Endothelial cell of umbilical vein (primary cell): Measurements from ENCODE around the gene ABR. TPM values are rescaled to one million over a fixed set of nuclear protein-coding genes. Genes with fewer than 3 reads are reported as not detected.

Experiments
- BruUV-seq: library from RNA; stranded (reverse); fragments of 400-500 nt; replicated peaks from 2 replicates; lab custom pipeline; 2021; lab: Mats Ljungman, UMichigan
- CTCF ChIA-PET: fragments of 300-600, 350-600 bp; sonication (Branson Sonifier 250); formaldehyde crosslinking; loops from one replicate; lab custom pipeline; 2021; ENCODE audit warnings: antibody characterized with exemption, inconsistent platforms; lab: Charles Lee
- POLR2A ChIA-PET: fragments of 300-600, 350-600 bp; sonication (Branson Sonifier 250); formaldehyde crosslinking; loops from one replicate; lab custom pipeline; 2021; ENCODE audit warnings: antibody characterized with exemption, inconsistent platforms; lab: Charles Lee
- DNase-seq: peaks from one replicate; pipeline ENCODE4 v3.0.0-alpha.2; 2011; ENCODE audit warnings: low read depth, low spot score
- FAIRE-seq: peaks from 2 replicates; lab custom pipeline; 2011; peaks lifted over from hg19 to GRCh38; lab: Jason Lieb, UNC
- H2AFZ ChIP-seq: 2 replicates; pipeline ENCODE4 v1.6.0; 2012; ENCODE audit warnings: low read depth, low read length, control low read depth, inconsistent platforms
- H3K27ac ChIP-seq: 2 replicates; pipeline ENCODE4 v1.5.1; 2011; ENCODE audit warnings: low read depth, mild to moderate bottlenecking, control low read depth, low read length, moderate library complexity; ENCODE audit not compliant: insufficient read depth
- H3K27me3 ChIP-seq, 2 experiments: 2 replicates each; pipeline versions ENCODE4 v1.6.0 to v1.6.1; 2011; ENCODE audit warnings: low read length in 2 of 2, mixed read lengths in 1 of 2; ENCODE audit not compliant: control insufficient read depth in 2 of 2, insufficient read depth in 2 of 2
- H3K36me3 ChIP-seq, 2 experiments: 2 replicates in 1 of 2; 3 replicates in 1 of 2; pipeline ENCODE4 v1.5.1; 2011; ENCODE audit warnings: low read length in 2 of 2, mild to moderate bottlenecking in 1 of 2, moderate library complexity in 1 of 2; ENCODE audit not compliant: control insufficient read depth in 2 of 2, insufficient read depth in 2 of 2; ENCODE audit errors: extremely low read depth in 1 of 2
- H3K4me1 ChIP-seq: 3 replicates; pipeline ENCODE4 v1.5.1; 2011; ENCODE audit warnings: mild to moderate bottlenecking, low read length; ENCODE audit not compliant: control insufficient read depth, insufficient read depth; ENCODE audit errors: extremely low read depth
- H3K4me2 ChIP-seq: 2 replicates; pipeline ENCODE4 v1.6.1; 2011; ENCODE audit warnings: low read length, control low read depth, mixed read lengths; ENCODE audit not compliant: insufficient read depth
- H3K4me3 ChIP-seq, 3 experiments: fragments of 200-600 bp in 1 of 3; sonication (generic), shearing (Covaris generic) in 1 of 3; replicated peaks in 1 of 3; 2 replicates each; pipeline ENCODE4 v1.5.1; 2011 to 2016; ENCODE audit warnings: control low read depth in 3 of 3, low read length in 3 of 3, mild to moderate bottlenecking in 2 of 3, inconsistent platforms in 1 of 3, low read depth in 1 of 3, moderate library complexity in 1 of 3; ENCODE audit not compliant: insufficient read depth in 1 of 3
- H3K79me2 ChIP-seq: 2 replicates; pipeline ENCODE4 v1.6.0; 2012; ENCODE audit warnings: low read length, inconsistent platforms; ENCODE audit not compliant: control insufficient read depth, insufficient read depth
- H3K9ac ChIP-seq: replicated peaks from 2 replicates; pipeline ENCODE3; 2011; ENCODE audit warnings: low read length, control low read depth; ENCODE audit not compliant: insufficient read depth; ENCODE audit errors: extremely low read depth
- H3K9me1 ChIP-seq: replicated peaks from 3 replicates; pipeline ENCODE4 v1.6.0; 2011; ENCODE audit warnings: mild to moderate bottlenecking, low read length; ENCODE audit not compliant: control insufficient read depth, insufficient read depth; ENCODE audit errors: extremely low read depth
- H3K9me3 ChIP-seq: replicated peaks from 2 replicates; pipeline ENCODE4 v1.5.1; 2012; ENCODE audit warnings: low read length, inconsistent platforms; ENCODE audit not compliant: control insufficient read depth, insufficient read depth
- H4K20me1 ChIP-seq: replicated peaks from 2 replicates; pipeline ENCODE3; 2011; ENCODE audit warnings: mild to moderate bottlenecking, low read length; ENCODE audit not compliant: control insufficient read depth, insufficient read depth; ENCODE audit errors: extremely low read depth
- EZH2 ChIP-seq: IDR thresholded peaks from 2 replicates; pipeline ENCODE4 v1.6.1; 2012; ENCODE audit warnings: borderline replicate concordance, low read depth, mild to moderate bottlenecking, moderate library complexity, low read length, inconsistent platforms; ENCODE audit not compliant: severe bottlenecking
- FOS ChIP-seq: IDR thresholded peaks from 2 replicates; pipeline ENCODE4 v1.6.1; 2011; ENCODE audit warnings: mild to moderate bottlenecking, low read length, moderate library complexity, borderline replicate concordance; ENCODE audit not compliant: insufficient read depth
- GATA2 ChIP-seq: IDR thresholded peaks from 2 replicates; pipeline ENCODE4 v1.7.0; 2011; ENCODE audit warnings: low read depth, mild to moderate bottlenecking, moderate library complexity, mixed read lengths, low read length; ENCODE audit not compliant: insufficient read length, insufficient read depth
- JUN ChIP-seq: IDR thresholded peaks from 2 replicates; pipeline ENCODE4 v1.6.1; 2011; ENCODE audit warnings: borderline replicate concordance, low read depth; ENCODE audit not compliant: insufficient read length, insufficient read depth
- MYC ChIP-seq: IDR thresholded peaks from one replicate; pipeline ENCODE4 v1.6.1; 2011; ENCODE audit warnings: mild to moderate bottlenecking, low read depth, low read length
- POLR2A ChIP-seq: IDR thresholded peaks from 2 replicates; pipeline ENCODE4 v1.6.1; 2012; ENCODE audit warnings: low read depth, mild to moderate bottlenecking, control low read depth, low read length
- POLR2AphosphoS5 ChIP-seq: IDR thresholded peaks from 2 replicates; pipeline ENCODE4 v1.6.1; 2012; ENCODE audit warnings: low read depth, mild to moderate bottlenecking, control low read depth, low read length, moderate library complexity; ENCODE audit not compliant: insufficient read depth
- dilution Hi-C: fragments of 300-500 bp; cut with MboI; formaldehyde crosslinking; loops from one replicate; pipeline ENCODE4 v1.15.0; 2019; ENCODE audit warnings: low sequenced_read_pairs; ENCODE audit not compliant: extremely low pct_ligation_motif_present
- intact Hi-C: fragments of 100-400 bp; cut with micrococcal nuclease; formaldehyde crosslinking; loops from one replicate; pipeline ENCODE4 v1.10.0; 2022
- polyA plus RNA-seq, 4 experiments: library from polyadenylated mRNA; depleted of rRNA in 3 of 4; stranded (reverse) in 3 of 4; unstranded in 1 of 4; fragments of >200 nt; gene quantifications; 2 replicates each; pipeline versions ENCODE4 v1.2.1 to v1.2.3, GENCODE V29; 2011 to 2012; ENCODE audit warnings: missing spikeins in 1 of 4
- total RNA-seq: library from RNA; stranded (reverse); gene quantifications from 2 replicates; pipeline ENCODE4 v1.2.3, GENCODE V29; 2021
- TF ChIP-seq, protein P1 (sequence below), 2 donors: IDR thresholded peaks; 1 replicate in 1 of 2; 2 replicates in 1 of 2; pipeline ENCODE4 v1.5.1; 2011; ENCODE audit warnings: low read length in 2 of 2, mild to moderate bottlenecking in 2 of 2, moderate library complexity in 2 of 2, control low read depth in 1 of 2, inconsistent platforms in 1 of 2, low read depth in 1 of 2; ENCODE audit not compliant: insufficient read depth in 1 of 2; ENCODE audit errors: extremely low read depth in 1 of 2
- TF ChIP-seq, protein P2 (sequence below): IDR thresholded peaks from 2 replicates; pipeline ENCODE4 v1.6.1; 2011; ENCODE audit not compliant: insufficient read depth, insufficient read length

Gene ABR
- total and polyA plus RNA-seq, 2 donors (not counting 3 experiments of a cell fraction or from before 2014, with no cell fraction given): 83.5 to 96.8 TPM

DNA sequence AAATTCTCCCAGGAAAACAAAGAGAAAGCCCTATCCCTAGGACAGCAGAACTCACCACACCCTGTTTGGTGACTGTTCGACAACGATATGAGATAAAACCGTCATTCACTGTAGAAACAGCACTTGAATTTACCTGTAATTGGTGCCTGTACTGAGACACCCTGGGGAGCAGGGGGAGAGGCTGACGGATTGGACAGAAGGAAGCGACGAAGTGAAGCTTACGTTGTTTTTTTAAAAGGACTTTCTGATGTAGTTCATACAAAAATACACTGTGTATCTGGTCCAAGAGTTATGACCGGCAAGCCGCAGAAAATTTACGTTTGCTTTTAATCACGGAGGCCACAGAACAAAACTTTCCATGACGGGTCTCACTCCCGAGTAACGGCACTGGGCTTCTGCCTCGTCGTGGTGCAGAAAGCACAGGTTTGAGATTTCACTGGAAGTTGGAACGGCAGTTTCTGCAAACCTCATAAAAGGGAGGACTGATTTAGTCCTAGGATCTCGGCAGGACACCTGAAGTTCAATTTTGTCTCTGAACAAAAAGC, 209.9 kb downstream of the ABR start:
- no peaks in the 10 kb centered on the region for H3K36me3 ChIP-seq
- H3K27me3 ChIP-seq: no peaks in the 10 kb centered on the region
- FAIRE-seq: no peak
- peaks cover 12% of the 10 kb centered on the region for H3K79me2 ChIP-seq
- no peak overlapping the region for H3K9ac ChIP-seq
- no peak overlapping the region for H3K4me2 ChIP-seq
- POLR2A ChIA-PET: interaction anchor here (0.7 kb wide), 2 partner anchors 89 to 173 kb away, joined by 4 read pairs; no protein-coding TSS in a partner anchor
- DNase-seq: no peak
- no peak for TF ChIP-seq POLR2AphosphoS5
- TF ChIP-seq POLR2A: no peak
- TF ChIP-seq, protein P1, sequence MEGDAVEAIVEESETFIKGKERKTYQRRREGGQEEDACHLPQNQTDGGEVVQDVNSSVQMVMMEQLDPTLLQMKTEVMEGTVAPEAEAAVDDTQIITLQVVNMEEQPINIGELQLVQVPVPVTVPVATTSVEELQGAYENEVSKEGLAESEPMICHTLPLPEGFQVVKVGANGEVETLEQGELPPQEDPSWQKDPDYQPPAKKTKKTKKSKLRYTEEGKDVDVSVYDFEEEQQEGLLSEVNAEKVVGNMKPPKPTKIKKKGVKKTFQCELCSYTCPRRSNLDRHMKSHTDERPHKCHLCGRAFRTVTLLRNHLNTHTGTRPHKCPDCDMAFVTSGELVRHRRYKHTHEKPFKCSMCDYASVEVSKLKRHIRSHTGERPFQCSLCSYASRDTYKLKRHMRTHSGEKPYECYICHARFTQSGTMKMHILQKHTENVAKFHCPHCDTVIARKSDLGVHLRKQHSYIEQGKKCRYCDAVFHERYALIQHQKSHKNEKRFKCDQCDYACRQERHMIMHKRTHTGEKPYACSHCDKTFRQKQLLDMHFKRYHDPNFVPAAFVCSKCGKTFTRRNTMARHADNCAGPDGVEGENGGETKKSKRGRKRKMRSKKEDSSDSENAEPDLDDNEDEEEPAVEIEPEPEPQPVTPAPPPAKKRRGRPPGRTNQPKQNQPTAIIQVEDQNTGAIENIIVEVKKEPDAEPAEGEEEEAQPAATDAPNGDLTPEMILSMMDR (IDR thresholded peaks at IDR 0.05; ENCODE audit: extremely low read depth in 1 of 2, insufficient read depth in 1 of 2, low read depth in 1 of 2, low read length in 2 of 2): no peak
- no peak for TF ChIP-seq FOS
- TF ChIP-seq, protein P2, sequence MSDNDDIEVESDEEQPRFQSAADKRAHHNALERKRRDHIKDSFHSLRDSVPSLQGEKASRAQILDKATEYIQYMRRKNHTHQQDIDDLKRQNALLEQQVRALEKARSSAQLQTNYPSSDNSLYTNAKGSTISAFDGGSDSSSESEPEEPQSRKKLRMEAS: no peak
- TF ChIP-seq GATA2: no peak
- TF ChIP-seq EZH2: no peak
- TF ChIP-seq JUN: no peak
- no peak for TF ChIP-seq MYC
- H3K9me3 ChIP-seq: no peaks in the 10 kb centered on the region
- peaks cover 2% of the 10 kb centered on the region for H3K4me1 ChIP-seq
- H2AFZ ChIP-seq: no peak overlapping the region
- H3K4me3 ChIP-seq: no peak overlapping the region
- dilution Hi-C loops: no loop called here
- BruUV-seq: no TSS peak
- CTCF ChIA-PET: interaction anchor here (2.2 kb wide), 1 partner anchor 91 kb away, joined by 8 read pairs; no protein-coding TSS in a partner anchor
- H3K9me1 ChIP-seq: no peaks in the 10 kb centered on the region
- no peak overlapping the region for H3K27ac ChIP-seq
- no peaks in the 10 kb centered on the region for H4K20me1 ChIP-seq
- intact Hi-C loops: no loop called here
